ENCODE data around the gene TUBA1C. TPM values are rescaled to one million over a fixed set of nuclear protein-coding genes. Genes with fewer than 3 reads are reported as not detected.
A peak's percentile ranks its signal among the peaks of the same experiment; 100 is the strongest.
"Not testable (repeated sequence)": the region's sequence is repeated elsewhere in the genome, so short reads cannot be mapped to it uniquely, and the experiment has no call there.

TUBA1C gene
- total RNA-seq, 1 donor from 2014 or later: 187 TPM

GRCh38 chr12:49243631-49244030 lies 21.3 kb upstream of the TUBA1C start:
- Mint-ChIP-seq H3K9me3 (no peaks in the 10 kb centered on the region), H3K4me1 (ENCODE audit: unreplicated experiment) (no peaks in the 10 kb centered on the region), H3K4me3 (no peak overlapping the region), H3K36me3 (no peaks in the 10 kb centered on the region), H3K27me3 (no peaks in the 10 kb centered on the region), H3K27ac (no peak overlapping the region)
- TF ChIP-seq, protein P1, sequence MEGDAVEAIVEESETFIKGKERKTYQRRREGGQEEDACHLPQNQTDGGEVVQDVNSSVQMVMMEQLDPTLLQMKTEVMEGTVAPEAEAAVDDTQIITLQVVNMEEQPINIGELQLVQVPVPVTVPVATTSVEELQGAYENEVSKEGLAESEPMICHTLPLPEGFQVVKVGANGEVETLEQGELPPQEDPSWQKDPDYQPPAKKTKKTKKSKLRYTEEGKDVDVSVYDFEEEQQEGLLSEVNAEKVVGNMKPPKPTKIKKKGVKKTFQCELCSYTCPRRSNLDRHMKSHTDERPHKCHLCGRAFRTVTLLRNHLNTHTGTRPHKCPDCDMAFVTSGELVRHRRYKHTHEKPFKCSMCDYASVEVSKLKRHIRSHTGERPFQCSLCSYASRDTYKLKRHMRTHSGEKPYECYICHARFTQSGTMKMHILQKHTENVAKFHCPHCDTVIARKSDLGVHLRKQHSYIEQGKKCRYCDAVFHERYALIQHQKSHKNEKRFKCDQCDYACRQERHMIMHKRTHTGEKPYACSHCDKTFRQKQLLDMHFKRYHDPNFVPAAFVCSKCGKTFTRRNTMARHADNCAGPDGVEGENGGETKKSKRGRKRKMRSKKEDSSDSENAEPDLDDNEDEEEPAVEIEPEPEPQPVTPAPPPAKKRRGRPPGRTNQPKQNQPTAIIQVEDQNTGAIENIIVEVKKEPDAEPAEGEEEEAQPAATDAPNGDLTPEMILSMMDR (conservative IDR thresholded peaks at IDR 0.05): no peak
- no peak for DNase-seq (ENCODE audit: extremely low spot score, unreplicated experiment)

DNA sequence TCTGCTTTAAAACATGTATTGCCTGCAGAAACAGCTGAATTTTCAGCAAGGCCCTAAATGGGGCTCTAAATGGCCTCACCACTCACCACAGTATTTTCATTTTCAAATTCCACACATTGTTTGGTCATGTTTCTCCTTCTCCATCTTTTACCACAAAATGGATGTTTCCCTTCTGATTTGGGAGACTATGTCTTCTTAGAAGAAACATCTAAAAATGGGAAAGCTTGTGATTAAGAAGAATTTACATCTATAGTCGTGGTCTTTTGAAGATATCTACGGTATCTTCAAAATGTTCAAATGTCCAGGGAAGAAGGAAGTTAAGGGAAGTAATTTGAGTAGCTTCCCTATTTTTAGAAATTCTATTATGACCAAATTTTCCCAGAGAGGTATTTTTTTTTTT lies 20.7 kb upstream of the TUBA1C start:
- H3K4me1 Mint-ChIP-seq (ENCODE audit: unreplicated experiment): no peaks in the 10 kb centered on the region
- H3K27ac Mint-ChIP-seq: no peak overlapping the region
- no peak overlapping the region for H3K4me3 Mint-ChIP-seq
- H3K36me3 Mint-ChIP-seq: no peaks in the 10 kb centered on the region
- TF ChIP-seq, protein P1 (conservative IDR thresholded peaks at IDR 0.05): no peak
- no peak for DNase-seq (ENCODE audit: extremely low spot score, unreplicated experiment)
- no peaks in the 10 kb centered on the region for H3K9me3 Mint-ChIP-seq
- no peaks in the 10 kb centered on the region for H3K27me3 Mint-ChIP-seq

DNA sequence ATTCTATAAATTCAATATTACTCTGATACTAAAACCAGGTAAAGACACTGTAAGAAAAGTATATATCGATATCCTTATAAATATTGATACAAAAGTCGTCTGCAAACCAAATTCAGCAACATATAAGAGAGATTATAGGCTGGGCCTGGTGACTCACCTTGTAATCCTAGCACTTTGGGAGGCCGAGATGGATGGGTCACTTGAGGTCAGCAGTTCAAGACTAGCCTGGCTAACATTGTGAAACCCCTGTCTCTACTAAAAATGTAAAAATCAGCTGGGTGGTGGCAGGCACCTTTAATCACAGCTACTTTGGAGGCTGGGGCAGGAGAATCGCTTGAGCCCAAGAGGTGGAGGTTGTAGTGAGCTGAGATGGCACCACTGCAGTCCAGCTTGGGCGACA lies 13.5 kb upstream of the TUBA1C start:
- no peaks in the 10 kb centered on the region for H3K4me1 Mint-ChIP-seq (ENCODE audit: unreplicated experiment)
- no peaks in the 10 kb centered on the region for H3K27me3 Mint-ChIP-seq

DNA sequence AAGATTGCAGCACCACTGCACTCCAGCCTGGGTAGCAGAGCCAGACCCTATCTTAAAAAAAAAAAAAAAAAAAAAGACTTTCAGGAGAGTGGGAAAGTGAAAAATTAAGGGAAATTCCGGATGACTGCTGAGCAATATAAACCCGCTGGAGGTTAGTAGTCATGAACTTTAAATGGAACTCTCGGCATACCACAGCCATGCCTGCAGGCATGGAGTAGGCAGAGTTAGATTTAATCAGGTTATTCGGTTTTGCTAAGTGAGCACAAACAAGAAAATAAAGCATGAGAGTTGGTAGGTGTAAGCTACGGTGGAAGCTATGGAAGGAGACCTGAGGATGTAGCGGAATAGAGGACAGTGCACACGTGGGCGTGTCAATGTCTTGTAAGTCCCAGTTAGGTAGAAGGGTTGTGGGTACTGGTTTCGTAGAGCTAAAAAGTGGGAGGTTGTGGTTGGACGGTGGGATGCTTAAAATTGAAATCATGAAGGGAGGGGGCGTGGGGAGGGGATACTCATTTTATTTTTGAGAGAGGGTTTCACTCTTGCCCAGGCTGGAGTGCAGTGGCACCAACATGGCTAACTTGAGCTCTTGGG lies 11.8 kb upstream of the TUBA1C start:
- Mint-ChIP-seq H3K4me3 (no peak overlapping the region), H3K4me1 (ENCODE audit: unreplicated experiment) (no peaks in the 10 kb centered on the region), H3K27ac (peak overlapping the region; percentile 55), H3K27me3 (no peaks in the 10 kb centered on the region), H3K9me3 (peaks cover 4% of the 10 kb centered on the region), H3K36me3 (peaks cover 4% of the 10 kb centered on the region)
- TF ChIP-seq, protein P1 (conservative IDR thresholded peaks at IDR 0.05): no peak
- no peak for DNase-seq (ENCODE audit: extremely low spot score, unreplicated experiment)

More for the DNA sequence above, 13.5 kb upstream of the TUBA1C start:
- H3K27ac Mint-ChIP-seq: no peak overlapping the region
- H3K9me3 Mint-ChIP-seq: peaks cover 4% of the 10 kb centered on the region
- no peak overlapping the region for H3K4me3 Mint-ChIP-seq
- no peak for DNase-seq (ENCODE audit: extremely low spot score, unreplicated experiment)
- peaks cover 4% of the 10 kb centered on the region for H3K36me3 Mint-ChIP-seq
- TF ChIP-seq, protein P1 (conservative IDR thresholded peaks at IDR 0.05): no peak

DNA sequence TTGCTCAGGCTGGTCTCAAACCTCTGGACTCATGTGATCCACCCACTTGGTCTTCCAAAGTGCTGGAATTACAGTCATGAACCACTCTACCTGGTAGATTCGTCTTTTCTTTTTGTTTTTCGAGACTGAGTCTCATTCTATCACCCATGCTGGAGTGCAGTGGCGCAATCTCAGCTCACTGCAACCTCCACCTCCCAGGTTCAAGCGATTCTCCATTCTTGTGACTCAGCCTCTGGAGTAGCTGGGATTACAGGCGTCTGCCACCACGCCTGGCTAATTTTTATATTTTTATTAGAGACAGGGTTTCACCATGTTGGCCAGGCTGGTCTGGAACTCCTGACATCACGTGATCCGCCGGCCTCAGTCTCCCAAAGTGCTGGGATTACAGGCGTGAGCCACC lies 9.4 kb upstream of the TUBA1C start:
- H3K27me3 Mint-ChIP-seq; H3K4me1 Mint-ChIP-seq (ENCODE audit: unreplicated experiment); H3K27ac Mint-ChIP-seq; H3K36me3 Mint-ChIP-seq; H3K4me3 Mint-ChIP-seq; DNase-seq (ENCODE audit: extremely low spot score, unreplicated experiment); H3K9me3 Mint-ChIP-seq: not testable (repeated sequence)

GRCh38 chr12:49255857-49256637 lies 8.8 kb upstream of the TUBA1C start:
- Mint-ChIP-seq H3K27ac (no peak overlapping the region), H3K9me3 (peaks cover 4% of the 10 kb centered on the region), H3K36me3 (peaks cover 4% of the 10 kb centered on the region), H3K27me3 (no peaks in the 10 kb centered on the region), H3K4me3 (no peak overlapping the region), H3K4me1 (ENCODE audit: unreplicated experiment) (peaks cover 5% of the 10 kb centered on the region)
- no peak for DNase-seq (ENCODE audit: extremely low spot score, unreplicated experiment)
- TF ChIP-seq, protein P1 (conservative IDR thresholded peaks at IDR 0.05): no peak

DNA sequence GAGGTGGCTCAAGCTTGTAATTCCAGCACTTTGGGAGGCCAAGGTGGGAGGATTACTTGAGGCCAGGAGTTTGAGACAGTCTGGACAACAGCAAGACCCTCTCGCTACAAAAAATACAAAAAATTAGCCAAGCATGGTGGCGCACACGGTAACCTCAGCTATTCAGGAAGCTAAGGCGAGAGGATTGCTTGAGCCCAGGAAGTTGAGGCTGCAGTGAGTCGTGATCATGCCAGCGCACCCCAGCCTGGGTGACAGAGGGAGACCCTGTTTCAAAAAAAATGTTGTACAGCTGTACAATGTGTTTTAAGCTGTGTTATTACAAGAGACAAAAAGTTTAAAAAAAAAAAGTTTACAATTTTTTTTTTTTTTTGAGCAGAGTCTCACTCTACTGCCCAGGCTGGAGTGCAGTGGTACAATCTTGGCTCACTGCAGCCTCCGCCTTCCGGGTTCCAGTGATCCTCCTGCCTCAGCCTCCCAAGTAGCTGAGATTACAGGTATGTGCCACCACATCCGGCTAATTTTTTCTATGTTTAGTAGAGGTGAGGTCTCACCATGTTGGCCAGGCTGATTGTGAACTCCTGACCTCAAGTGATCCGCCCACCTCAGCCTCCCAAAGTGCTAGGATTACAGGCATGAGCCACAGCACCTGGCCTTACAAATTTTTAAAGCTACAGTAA lies 7.2 kb upstream of the TUBA1C start:
- not testable (repeated sequence) for H3K27ac Mint-ChIP-seq; H3K9me3 Mint-ChIP-seq; DNase-seq (ENCODE audit: extremely low spot score, unreplicated experiment); H3K4me3 Mint-ChIP-seq; H3K36me3 Mint-ChIP-seq; H3K27me3 Mint-ChIP-seq; H3K4me1 Mint-ChIP-seq (ENCODE audit: unreplicated experiment)

Measured in type B pancreatic cell (in vitro differentiated cells).